Stimulated activated CD4-positive, alpha-beta T cell treated with anti-CD3 and anti-CD28 coated beads, Interleukin-2, amount 100 ng/mL, for 4 hours (primary cell): Measurements from ENCODE around the gene ARHGEF12.
"Not testable (repeated sequence)": the region's sequence is repeated elsewhere in the genome, so short reads cannot be mapped to it uniquely, and the experiment has no call there.

Experiments
- DNase-seq: peaks from one replicate; pipeline ENCODE4 v3.0.0-alpha.2; 2020; ENCODE audit warnings: low read depth

ARHGEF12 gene

DNA sequence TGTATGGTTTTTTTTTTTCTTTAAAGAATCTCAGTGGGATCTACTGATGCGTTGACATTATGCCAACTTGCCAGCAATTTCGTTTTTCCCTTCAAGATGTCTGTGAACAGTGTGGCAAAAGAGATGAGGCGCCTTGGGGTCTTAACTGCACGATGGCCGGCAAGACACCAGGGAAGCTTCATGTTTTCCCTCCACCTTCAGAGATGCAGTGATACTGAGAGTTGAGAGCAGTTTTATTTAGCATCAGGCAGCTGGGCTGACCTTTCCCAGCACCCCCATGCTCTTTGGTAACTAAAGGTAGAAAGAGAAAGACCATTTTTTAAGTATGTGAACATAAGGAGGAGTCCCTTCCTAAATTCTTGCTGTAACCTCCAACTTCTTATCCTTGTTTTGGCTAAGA, 163.6 kb downstream of the ARHGEF12 start:
- DNase-seq = no peak

DNA sequence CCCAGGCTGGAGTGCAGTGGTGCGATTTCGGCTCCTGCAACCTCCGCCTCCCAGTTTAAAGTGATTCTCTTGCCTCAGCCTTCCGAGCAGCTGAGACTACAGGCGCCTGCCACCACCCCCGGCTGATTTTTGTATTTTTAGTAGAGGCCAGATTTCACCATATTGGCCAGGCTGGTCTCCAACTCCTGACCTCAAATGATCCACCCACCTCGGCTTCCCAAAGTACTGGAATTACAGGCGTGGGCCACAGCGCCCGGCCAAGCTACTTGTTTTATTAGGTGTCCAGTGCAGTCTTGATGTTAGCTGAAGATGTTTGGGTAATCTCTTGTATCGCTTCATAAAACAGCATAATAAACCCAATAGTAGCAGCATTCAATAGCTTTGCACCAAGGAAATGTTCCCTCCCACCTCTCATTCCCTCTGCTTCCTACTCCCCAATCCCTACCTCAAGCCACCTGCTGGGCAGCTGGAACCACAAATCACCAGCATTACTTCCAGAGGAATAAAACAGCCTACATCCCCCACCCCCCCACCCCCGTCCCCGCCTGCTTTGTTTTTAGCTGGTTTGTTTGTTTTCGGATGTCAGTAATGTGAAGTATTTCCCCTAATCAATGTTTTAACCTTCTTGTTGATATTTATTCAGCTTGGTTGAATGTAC, 164.3 kb downstream of the ARHGEF12 start:
- no peak for DNase-seq

DNA sequence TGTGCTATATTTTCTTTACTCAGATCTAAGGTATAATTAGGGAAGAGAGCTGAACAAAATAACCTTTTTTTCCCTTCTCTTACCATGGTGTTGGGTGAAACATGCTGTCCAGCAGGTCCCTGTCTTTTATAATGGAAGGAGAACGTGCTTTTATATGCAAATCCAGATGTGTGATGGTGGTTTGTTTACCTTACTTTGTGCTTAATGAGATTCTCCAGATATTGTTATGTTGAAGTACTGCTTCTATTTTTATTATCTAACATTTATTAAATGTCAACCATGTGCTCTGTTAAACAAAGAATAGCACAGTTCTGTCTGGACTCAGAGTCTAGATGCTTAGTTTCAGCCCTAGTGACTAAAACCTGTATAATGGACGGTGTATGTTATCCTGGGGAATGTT, 165.2 kb downstream of the ARHGEF12 start:
- no peak for DNase-seq

DNA sequence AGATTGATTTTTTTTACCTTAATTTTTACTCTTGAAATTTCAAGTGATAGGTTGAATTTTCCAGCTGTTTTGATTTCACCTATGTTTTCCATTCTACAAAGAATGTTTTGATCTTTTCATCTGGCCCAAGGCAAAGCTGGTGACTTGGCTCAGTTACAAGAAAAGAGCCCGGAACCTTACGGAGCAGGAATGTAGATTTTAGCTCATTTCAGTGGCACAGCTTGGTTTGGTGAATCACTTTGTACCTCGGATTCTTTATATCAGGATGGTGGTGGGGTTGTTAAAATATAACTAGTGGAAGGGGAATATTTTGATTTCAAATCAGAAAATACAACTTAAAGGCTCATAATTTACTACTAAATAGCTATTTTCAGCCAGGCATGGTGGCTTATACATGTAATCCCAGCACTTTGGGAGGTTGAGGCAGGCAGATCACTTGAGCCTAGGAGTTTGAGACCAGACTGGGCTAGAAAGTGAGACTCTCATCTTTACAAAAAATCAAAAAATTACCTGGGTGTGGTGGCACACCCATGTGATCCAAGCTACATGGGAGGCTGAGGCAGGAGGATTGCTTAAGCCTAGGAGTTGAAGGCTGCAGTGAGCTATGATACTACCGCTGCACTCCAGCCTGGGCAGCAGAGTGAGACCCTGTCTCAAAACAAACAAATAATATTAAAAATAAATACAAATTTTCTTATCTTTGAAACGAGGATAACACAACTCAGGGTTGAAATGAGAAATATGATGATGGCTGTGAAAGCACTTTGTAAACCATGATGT, 166.0 kb downstream of the ARHGEF12 start:
- no peak for DNase-seq

DNA sequence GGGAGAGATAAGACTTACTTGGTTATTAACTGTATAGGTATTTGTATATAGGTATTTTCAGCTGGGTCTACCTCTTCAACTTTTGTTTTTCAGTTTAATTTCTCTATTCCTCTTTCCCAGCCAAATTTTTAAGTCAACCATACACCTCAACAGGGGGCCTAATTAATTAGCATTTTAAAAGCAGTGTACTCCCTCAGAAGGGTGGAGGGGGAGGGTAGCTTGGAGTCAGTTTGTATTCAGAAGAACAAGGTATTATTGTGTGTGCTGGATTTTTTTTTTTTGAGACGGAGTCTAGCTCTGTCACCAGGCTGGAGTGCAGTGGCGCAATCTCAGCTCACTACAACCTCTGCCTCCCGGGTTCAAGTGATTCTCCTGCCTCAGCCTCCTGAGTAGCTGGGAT, 167.3 kb downstream of the ARHGEF12 start:
- not testable (repeated sequence) for DNase-seq

DNA sequence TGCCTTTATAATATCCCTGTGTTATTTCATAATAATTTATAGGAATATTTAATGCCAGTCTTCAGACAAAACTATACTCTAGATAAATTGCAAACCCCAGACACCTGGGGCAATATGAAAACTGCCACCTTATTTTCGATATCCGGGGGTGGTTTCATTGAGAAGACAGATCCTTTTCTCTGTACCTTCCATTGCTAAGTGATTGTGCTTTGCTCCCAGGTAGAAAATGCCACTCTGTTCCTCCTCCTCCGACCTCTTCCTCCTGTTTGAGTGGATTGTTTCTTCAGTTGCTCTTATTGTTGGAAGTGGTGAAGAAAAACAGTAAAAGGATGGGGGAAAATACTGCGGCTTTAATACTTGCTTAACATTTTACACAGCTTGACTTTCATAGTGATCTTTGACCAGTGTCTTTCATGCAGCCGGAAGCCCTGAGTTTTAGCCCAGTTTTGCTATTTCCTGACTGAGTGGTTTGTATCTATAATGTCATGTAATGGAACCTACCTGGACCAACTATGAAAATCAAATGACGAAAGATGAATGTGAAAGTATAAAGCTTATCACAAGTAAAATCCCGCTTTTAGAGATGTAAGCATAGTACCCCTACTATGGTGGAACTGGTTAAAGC, 169.7 kb downstream of the ARHGEF12 start:
- no peak for DNase-seq

DNA sequence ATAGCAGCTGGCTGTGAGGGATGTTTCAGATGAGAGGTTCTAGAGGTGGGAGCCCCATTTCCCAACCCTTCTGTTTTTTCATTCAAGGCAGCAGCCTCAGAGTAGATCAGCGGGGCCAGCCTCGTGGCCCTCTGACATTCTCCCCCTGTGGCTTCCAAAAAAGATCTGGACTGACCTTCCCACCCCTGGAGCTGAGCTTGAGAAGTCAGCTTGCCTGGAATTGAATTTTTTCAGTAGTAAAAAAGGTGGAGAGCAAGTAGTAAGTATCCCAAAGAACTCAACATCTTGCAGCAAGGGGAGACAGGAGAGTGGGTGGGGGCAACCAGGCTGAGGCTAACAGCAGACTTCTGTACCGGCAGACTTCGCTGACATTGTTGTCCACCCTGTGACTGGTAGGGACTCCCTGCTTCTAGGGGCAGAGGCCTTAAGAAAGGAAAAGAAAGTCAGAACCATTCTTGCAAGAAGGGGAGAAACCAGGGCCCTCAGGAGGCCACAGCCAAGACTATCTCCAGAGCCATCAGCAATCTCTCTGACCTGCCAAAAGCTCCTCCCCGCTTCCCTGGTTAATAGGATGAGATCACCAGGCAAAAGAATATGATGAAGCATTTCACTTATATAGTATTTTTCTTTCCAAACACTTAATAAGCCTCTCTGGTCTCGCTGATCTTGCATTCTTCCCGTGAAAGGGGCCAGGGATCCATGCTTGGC, 173.3 kb downstream of the ARHGEF12 start:
- DNase-seq = no peak

DNA sequence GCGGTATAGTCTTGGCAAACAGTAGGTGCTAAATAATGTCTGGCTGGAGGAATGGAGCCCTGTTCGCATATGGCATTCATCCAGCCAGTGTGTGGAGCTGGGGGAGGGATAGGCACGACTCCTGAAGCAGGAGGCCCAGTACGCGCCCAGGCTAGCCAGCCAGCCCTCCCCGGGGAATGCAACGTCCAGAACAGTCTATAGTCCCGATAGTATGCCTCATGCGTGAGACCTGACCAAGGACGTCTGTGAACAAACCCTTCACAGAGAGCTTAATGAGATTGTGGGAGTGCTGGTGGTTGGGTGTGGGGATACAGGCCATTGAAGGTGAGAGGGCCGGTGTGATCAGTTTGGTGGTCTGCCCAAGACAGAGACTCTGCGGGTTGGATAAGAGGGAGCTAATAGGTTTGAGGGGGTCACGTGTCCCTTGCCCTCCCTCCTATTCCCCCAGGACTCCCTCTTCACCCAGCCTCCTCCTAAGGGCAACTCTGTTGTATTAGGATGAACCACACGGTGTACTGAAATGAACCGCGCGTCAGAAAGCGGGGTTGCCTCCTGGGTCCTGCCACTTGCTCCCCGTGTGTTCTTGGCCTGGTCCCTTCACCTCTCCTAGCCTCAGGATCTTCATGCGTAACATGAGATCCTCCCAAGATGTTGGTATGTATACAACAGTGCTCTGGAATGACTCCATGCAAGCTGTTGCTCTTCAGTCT, 174.3 kb downstream of the ARHGEF12 start:
- no peak for DNase-seq

DNA sequence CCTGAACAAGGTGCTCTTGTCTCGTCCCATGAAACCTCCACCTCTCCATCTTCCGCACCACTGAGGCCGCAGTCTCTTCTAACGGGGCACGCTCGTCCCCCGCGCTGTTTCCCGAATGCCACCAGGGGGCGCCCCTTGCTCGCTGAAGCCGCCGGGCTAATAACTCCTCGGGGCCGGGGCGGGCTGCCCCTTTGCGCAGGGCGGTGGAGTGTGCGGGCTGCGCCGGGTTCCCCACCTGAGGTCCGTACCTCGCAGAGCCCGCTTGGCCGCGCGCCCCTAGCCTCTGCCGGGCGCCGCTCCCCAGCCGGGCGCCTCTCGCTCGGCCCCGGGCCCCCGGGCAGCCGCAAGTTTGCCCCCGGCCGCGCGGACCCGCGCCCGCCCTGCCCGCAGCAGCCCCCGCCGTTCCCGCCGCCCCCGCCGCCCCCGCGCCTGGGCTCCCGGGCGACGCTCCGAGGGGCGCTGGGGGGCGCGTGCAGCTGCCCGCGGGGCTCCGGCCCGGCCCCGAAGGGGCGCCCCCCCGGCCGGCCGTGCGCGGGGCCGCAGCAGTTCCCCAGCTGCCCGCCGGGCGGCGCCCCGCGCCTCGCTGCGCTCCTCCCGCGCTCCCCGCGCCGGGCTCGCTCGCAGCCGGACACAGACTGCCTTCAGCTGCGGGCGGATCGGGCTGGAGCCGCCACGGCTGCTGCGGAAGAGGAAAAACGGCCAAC, 175.1 kb downstream of the ARHGEF12 start, which contains the start of gene GRIK4:
Gene GRIK4, plus strand, starts transcription at position 633 of the 704 bp plus-strand sequence. CDS start 148,571 bp downstream, outside the sequence.
- peak; percentile 43 for DNase-seq

DNA sequence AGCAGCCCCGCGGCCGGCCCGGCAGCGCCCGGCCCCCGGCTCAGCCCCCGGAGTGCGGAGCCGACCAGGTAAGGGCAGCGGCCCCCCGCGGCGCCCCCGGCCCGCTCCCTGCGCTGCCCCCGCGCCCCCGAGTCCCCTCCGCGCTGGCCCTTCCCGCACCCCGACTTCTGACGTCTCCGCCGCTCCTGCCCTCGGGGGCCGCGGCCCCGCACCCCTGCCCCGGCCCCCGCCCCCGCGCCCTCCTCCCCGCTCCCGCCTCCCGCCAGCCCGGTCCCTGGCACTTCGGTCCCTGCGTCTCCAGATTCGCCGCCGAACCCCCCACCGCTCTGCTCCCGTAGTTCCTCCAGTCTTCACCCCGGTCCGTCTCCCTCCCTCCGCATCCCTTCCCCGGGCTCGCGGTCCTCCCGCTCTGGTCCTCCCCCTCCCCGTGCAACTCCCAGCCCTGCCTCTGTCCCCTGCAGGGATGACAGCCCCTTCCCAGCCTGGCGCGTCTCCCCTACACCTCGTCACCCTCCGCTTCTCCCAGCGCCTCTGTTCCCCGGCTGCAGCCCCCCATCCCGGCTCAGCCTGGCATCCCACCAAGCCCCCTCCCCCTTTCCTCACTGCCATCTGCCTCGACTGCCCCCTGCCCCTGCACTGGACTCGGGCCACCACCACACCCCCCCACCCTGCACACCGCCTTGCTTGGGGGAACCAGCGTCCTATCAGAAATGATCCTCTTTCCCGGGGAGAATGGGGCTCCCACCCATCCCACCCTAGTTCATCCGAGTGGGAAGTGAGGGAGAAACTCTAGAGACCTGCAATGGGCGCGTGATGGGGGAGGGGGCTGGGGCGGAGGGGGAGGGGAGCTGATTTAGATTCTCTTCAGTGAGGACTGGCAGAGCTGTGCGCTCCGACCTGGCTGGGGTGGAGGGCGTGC, 175.9 kb downstream of the ARHGEF12 start:
- DNase-seq = no peak

DNA sequence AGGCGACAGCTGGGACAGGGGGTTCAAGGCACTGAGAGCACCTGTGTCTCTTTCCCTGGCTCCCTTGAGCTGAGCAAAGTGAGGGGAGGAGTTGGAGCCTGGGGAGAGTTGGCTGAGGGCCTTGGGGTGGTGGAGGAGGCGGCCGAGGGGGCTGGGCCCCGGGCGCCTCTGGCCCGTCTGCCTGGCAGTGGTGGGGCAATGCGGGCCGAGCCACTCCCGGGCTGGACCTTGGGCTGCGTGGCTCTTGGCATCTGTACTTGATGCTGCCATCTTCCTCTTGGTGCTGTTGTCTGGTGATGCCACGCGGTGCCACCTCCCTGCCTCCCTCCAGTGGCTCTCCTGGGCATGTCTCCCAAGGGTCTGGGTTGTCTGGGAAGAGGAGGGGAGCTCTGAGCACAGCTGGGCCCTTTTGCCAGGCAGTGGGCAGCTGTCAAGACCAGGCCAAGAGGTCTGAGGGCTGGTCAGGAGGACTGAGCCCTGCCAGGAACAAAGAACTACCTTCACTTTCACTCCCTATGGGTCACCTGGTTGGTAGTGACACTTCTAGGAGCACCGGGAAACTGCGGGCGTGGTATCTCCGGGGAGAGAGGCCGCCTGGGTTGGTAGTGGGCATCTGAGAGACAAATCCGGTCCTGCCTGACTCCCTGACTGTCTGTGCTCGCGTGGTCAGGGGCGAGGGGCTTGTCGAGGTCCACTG, 176.7 kb downstream of the ARHGEF12 start:
- DNase-seq = no peak

DNA sequence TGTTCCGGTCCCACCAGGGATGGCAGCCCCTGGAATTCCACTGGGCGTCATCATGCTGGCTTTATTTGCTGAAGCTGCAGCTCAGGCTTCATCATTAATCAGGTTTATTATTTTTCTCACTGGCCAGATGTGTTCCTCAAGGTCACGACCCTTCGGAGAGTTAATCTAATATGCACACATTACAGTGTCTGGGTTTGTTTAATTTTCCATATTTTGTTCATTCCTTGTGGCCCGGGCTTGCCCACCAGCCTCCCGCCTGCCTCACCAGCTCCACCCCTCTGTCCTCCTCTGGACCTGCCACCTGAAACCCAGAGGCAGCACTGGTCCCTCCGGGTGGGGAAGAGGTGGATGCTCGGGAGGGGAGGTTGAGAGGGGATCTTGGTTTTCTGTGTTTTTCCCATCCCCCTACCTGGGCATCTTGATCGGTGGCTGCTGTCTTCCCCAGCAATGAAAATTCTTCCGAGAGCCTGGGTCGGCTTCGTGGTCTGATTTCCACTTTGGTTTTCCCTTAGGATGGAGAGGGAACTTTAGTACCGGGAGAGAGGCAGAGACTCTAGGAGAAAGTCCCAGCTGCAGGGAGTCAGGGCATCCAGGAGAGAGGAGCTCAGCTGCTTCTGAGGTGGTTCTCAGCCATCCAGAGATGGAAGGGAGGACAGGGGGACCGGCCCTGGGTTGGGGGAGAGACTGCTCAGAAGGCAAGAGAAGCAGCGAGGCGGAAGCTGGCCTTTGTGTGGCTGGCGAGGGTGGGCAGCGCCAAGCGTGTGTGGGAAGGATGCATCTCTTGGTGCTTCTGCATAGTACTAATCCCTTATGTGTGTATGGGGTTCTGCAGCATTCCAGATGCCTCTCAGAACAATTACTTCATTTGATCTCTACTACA, 177.5 kb downstream of the ARHGEF12 start:
- no peak for DNase-seq

DNA sequence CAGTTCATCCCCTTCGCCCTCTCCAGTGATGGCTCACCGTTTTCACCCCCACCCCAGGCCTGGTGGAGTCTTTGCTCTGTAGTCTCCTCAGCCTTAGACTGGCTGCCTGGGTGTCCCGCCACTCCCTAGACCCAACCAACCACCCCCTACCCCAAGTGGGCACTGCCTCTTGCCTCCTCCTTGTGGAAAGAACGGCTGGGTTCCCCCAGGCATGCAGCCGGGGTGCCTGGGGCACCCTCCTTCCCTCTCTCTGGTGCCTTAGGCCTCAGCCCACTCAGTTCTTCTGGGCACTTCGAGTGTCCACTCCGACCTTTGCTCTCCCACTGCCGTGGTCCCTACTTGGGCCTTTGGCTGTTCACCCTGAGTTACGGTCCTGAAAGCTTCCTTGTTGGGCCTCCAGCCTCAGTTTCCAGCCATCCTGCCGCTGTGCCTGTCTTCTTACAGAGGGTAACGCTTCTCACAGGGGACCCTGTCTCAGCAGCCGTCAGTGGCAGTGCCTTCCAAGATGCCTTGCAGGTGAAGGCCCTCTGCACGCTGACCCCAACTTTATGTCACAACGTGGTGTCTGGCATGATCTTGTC, 178.4 kb downstream of the ARHGEF12 start:
- DNase-seq = no peak

DNA sequence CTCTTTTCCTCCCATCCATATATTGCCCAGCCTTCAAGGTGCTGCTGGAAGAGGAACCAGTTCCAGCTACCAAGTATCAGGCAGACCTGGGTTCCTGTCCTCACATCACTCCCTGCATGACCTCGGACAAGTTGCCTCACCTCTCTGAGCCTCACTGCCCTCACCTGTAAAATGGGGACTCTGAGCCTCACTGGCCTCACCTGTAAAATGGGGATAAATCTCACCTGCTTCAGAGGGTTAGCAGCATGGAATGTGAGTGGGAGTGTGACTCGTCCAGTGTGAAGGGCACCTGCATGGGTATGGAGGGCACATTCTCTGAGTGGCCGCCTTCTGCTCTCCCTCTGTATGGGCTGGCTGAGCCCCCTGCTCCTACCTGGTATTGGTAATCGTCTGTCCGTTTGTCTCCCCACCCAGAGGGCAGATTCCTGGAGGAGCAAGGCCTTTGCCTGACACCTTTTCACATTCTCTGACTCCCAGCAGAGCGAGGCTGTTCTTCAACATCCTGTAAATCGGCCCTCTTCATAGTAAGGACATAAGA, 179.0 kb downstream of the ARHGEF12 start:
- no peak for DNase-seq

DNA sequence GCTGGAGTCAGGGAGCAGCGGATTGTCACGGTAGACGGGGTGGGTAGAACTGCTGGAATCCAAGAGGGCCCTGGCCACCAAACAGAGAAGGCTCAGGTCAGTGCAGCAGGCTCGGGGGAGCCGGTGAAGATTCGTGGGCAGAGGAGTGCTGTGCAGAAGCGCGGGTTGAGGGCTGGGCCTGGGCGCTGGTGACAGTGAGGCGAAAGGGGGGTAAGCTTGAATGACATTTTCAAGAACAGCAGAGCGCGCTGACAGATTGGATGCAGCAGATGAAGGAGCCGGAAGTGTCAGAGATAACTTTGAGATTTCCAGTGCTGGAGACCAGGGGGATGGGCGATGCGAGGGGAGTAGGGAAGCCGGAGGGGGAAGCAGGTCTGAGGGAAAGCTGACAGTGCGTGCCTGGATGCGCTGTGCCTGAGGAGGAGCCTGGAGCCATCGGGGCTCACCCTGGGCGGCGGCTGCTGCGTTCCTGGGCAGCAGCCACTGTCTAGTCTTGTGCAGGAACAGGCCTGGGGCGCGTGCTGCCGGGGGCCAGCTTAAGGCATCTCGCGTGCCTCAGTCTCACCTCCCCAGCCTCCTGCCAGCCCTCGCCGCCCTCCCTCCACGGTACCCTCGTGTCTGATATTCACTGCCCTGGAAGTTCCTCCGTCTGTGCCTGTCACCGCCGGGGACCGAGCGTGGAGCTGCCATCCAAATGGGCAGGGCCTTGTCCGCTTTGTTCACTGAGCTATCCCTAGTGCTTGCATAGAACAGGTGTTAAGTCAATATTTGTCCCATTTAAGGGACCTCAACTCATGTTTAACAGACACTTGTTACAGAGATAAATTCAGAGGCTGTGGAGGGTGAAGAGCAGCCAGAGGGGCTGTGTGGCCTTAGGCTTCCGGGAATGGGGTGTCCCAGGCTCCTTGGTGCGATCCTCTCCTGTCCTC, 180.5 kb downstream of the ARHGEF12 start:
- no peak for DNase-seq

DNA sequence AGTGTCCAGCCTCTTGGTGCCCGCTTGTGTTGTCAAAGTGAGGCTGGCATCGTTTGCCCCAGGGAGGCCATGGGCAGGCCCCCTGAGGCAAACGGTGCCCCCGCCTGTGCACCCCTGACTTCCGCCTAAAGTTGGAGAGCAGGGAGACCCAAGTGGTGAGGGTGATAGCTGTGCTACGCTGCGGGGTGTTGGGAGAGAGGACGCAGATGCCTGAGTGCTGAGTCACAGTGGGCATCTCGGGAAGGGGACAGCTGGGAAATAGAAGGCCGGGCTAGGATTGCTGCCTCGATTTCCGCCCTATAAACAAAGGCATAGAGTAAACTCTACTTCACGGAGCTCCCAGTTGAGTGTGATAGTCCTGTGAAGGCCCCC, 181.2 kb downstream of the ARHGEF12 start:
- no peak for DNase-seq

DNA sequence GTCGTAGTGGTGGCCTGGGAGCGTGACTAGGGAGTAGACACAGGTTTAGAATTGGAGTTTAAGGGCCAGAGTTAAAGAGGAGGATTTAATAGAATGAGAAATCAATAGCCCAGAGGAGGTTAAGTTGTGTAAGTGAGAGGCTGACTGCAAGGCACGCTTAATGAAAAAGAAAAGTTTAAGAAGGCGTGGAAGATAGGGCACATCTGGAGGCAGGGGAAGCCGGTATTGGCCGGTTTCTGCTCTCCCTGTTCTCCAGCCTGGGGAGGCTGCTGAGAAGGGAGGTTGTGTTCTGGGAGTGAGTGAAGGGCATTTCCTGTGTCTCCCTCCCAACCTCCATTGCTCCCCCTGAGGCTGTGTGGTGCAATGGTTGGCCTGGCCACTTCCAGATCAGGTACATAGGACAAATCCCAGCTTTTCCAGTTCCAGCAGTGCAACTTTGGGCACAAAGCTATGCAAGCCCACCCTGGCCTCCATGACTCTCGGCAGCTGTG, 181.6 kb downstream of the ARHGEF12 start:
- no peak for DNase-seq
